Mesendoderm (in vitro differentiated cells): Measurements from ENCODE around the gene ZC3H15.

ENCODE experiments used
- DNase-seq: peaks from one replicate; pipeline ENCODE4 v3.0.0; 2013
- H2AK5ac ChIP-seq: 2 replicates; pipeline ENCODE4 v1.6.1; 2013; ENCODE audit warnings: low read length, inconsistent platforms
- H2BK120ac ChIP-seq: 2 replicates; pipeline ENCODE4 v1.6.1; 2013; ENCODE audit warnings: low read depth, mild to moderate bottlenecking, low read length, moderate library complexity, mixed read lengths
- H2BK15ac ChIP-seq: replicated peaks from 2 replicates; pipeline ENCODE4 v1.6.1; 2013; ENCODE audit warnings: low read depth, mild to moderate bottlenecking, moderate library complexity
- H2BK5ac ChIP-seq: 2 replicates; pipeline ENCODE4 v1.6.1; 2013; ENCODE audit warnings: low read length, inconsistent platforms
- H3K18ac ChIP-seq: 2 replicates; pipeline ENCODE4 v1.6.1; 2013; ENCODE audit warnings: mild to moderate bottlenecking, low read length, mixed read lengths
- H3K23ac ChIP-seq: one replicate; pipeline ENCODE4 v1.6.1; 2013; ENCODE audit warnings: low read length
- H3K27ac ChIP-seq: 2 replicates; pipeline ENCODE4 v1.5.1; 2013; ENCODE audit warnings: low read depth, mild to moderate bottlenecking, inconsistent platforms, low read length, moderate library complexity
- H3K27me3 ChIP-seq: 2 replicates; pipeline ENCODE4 v1.6.1; 2013; ENCODE audit warnings: low read length, control low read depth, mild to moderate bottlenecking, inconsistent platforms; ENCODE audit not compliant: insufficient read depth, poor library complexity
- H3K36me3 ChIP-seq: 2 replicates; pipeline ENCODE4 v1.6.1; 2013; ENCODE audit warnings: low read length, inconsistent platforms; ENCODE audit not compliant: control insufficient read depth, insufficient read depth
- H3K4ac ChIP-seq: one replicate; pipeline ENCODE4 v1.6.1; 2013; ENCODE audit warnings: low read depth, mild to moderate bottlenecking, low read length, moderate library complexity
- H3K4me1 ChIP-seq: 2 replicates; pipeline ENCODE4 v1.6.1; 2013; ENCODE audit warnings: low read depth, low read length, inconsistent platforms; ENCODE audit not compliant: control insufficient read depth
- H3K4me2 ChIP-seq: 2 replicates; pipeline ENCODE4 v1.6.1; 2013; ENCODE audit warnings: low read length
- H3K4me3 ChIP-seq: 2 replicates; pipeline ENCODE4 v1.5.1; 2013; ENCODE audit warnings: mild to moderate bottlenecking, low read length
- H3K56ac ChIP-seq: one replicate; pipeline ENCODE4 v1.6.1; 2013; ENCODE audit warnings: low read length
- H3K79me1 ChIP-seq: 2 replicates; pipeline ENCODE4 v1.6.1; 2013; ENCODE audit warnings: low read length, inconsistent platforms
- H3K79me2 ChIP-seq: 2 replicates; pipeline ENCODE4 v1.6.1; 2013; ENCODE audit warnings: mild to moderate bottlenecking, low read length; ENCODE audit not compliant: control insufficient read depth, insufficient read depth
- H3K9ac ChIP-seq: 2 replicates; pipeline ENCODE4 v1.6.1; 2013; ENCODE audit warnings: low read length, inconsistent platforms
- H4K5ac ChIP-seq: one replicate; pipeline ENCODE4 v1.6.1; 2013; ENCODE audit warnings: low read length
- H4K8ac ChIP-seq: one replicate; pipeline ENCODE4 v1.6.1; 2013; ENCODE audit warnings: low read depth, mild to moderate bottlenecking, control low read depth, low read length, moderate library complexity
- WGBS: extraction: QIAGEN DNeasy Blood & Tissue Kit; methylation state at CpG from one replicate; pipeline ENCODE4 v1.1.7; 2013; ENCODE audit warnings: low lambda C conversion rate, missing lambda C conversion rate; ENCODE audit not compliant: insufficient coverage; ENCODE audit errors: extremely low coverage; 5-methylcytosine and 5-hydroxymethylcytosine counted together

ZC3H15 gene

GRCh38 chr2:186558512-186559276 lies 72.6 kb downstream of the ZC3H15 start:
- peak overlapping the region; percentile 36 for H2BK15ac ChIP-seq
- WGBS = no CpG with 5 or more reads among the region's 2 CpGs
- H2AK5ac ChIP-seq = no peak overlapping the region
- H3K79me1 ChIP-seq = no peaks in the 10 kb centered on the region
- no peaks in the 10 kb centered on the region for H3K27me3 ChIP-seq
- DNase-seq = no peak
- no peak overlapping the region for H3K9ac ChIP-seq
- no peak overlapping the region for H3K23ac ChIP-seq
- no peak overlapping the region for H3K4me2 ChIP-seq
- H3K56ac ChIP-seq = no peak overlapping the region
- H4K5ac ChIP-seq = no peak overlapping the region
- no peak overlapping the region for H3K4ac ChIP-seq
- H3K4me3 ChIP-seq = no peak overlapping the region
- H3K27ac ChIP-seq = no peak overlapping the region
- no peak overlapping the region for H3K18ac ChIP-seq
- H3K4me1 ChIP-seq = peaks cover 7% of the 10 kb centered on the region
- no peak overlapping the region for H2BK120ac ChIP-seq
- H3K79me2 ChIP-seq = no peaks in the 10 kb centered on the region
- no peak overlapping the region for H2BK5ac ChIP-seq
- H4K8ac ChIP-seq = no peak overlapping the region
- no peaks in the 10 kb centered on the region for H3K36me3 ChIP-seq
